ENCODE measurements around the gene TBCA.

- no peak for TF ChIP-seq CTCF (IDR thresholded peaks at IDR 0.05)
- no peak for TF ChIP-seq TEAD4 (IDR thresholded peaks at IDR 0.05; ENCODE audit: borderline replicate concordance, insufficient read depth)
- TF ChIP-seq RFX5 (IDR thresholded peaks at IDR 0.05; ENCODE audit: low read length), result no peak
- TF ChIP-seq TAF1 (IDR thresholded peaks at IDR 0.05; ENCODE audit: borderline replicate concordance, low read depth, low read length), result no peak
Measured at GRCh38 chr5:77770293-77771005, 5.7 kb downstream of the TBCA start.
